SK-N-SH treated with all-trans-retinoic acid at 6 μM for 48 hours (cell line): ENCODE measurements around the gene ARHGEF11.

Experiments used
- ARNTL ChIP-seq: fragments of 450-650 bp; formaldehyde crosslinking; IDR thresholded peaks from 2 replicates; pipeline ENCODE4 v1.5.0; 2020; ENCODE audit warnings: low read depth, mild to moderate bottlenecking, moderate library complexity, borderline replicate concordance
- ESRRG ChIP-seq: fragments of 250-450 bp; sonication (Bioruptor Pico); IDR thresholded peaks from 2 replicates; pipeline ENCODE4 v1.6.1; 2021; ENCODE audit warnings: mild to moderate bottlenecking
- ISL1 ChIP-seq: fragments of 250-450 bp; sonication (Bioruptor Pico); IDR thresholded peaks from 2 replicates; pipeline ENCODE4 v2.1.2; 2022; ENCODE audit warnings: mild to moderate bottlenecking, moderate library complexity
- OSR1 ChIP-seq: fragments of 250-450 bp; sonication (Bioruptor Pico); IDR thresholded peaks from 2 replicates; pipeline ENCODE4 v1.8.0; 2022; ENCODE audit warnings: moderate library complexity, mild to moderate bottlenecking, inconsistent platforms
- POU6F1 ChIP-seq: fragments of 250-450 bp; sonication (Bioruptor Pico); IDR thresholded peaks from 2 replicates; pipeline ENCODE4 v1.8.0; 2021; ENCODE audit warnings: low read depth, mild to moderate bottlenecking, moderate library complexity, borderline replicate concordance
- PPARA ChIP-seq: fragments of 250-450 bp; sonication (Bioruptor Pico); IDR thresholded peaks from 2 replicates; pipeline ENCODE4 v1.5.0; 2020; ENCODE audit warnings: mild to moderate bottlenecking, borderline replicate concordance
- RARB ChIP-seq: fragments of 250-450 bp; sonication (Bioruptor Pico); IDR thresholded peaks from 2 replicates; pipeline ENCODE4 v1.8.0; 2021; ENCODE audit warnings: mild to moderate bottlenecking, moderate library complexity
- TOX ChIP-seq: fragments of 250-450 bp; sonication (Bioruptor Pico); IDR thresholded peaks from 2 replicates; pipeline ENCODE4 v1.8.0; 2021; ENCODE audit warnings: mild to moderate bottlenecking, moderate library complexity, borderline replicate concordance
- ZNF565 ChIP-seq: fragments of 450-650 bp; formaldehyde crosslinking; conservative IDR thresholded peaks from 2 replicates; pipeline ENCODE4 v1.5.0; 2020; ENCODE audit warnings: low read depth, mild to moderate bottlenecking, moderate library complexity
- ZNF8 ChIP-seq: fragments of 450-650 bp; formaldehyde crosslinking; IDR thresholded peaks from 2 replicates; pipeline ENCODE4 v1.5.0; 2020; ENCODE audit warnings: mild to moderate bottlenecking, moderate library complexity
- TF ChIP-seq, protein P1 (sequence below): fragments of 250-450 bp; sonication (Bioruptor Pico); IDR thresholded peaks from 2 replicates; pipeline ENCODE4 v1.8.0; 2020; ENCODE audit warnings: mild to moderate bottlenecking, moderate library complexity, borderline replicate concordance
- TF ChIP-seq, protein P2 (sequence below): fragments of 250-450 bp; sonication (Bioruptor Pico); IDR thresholded peaks from 2 replicates; pipeline ENCODE4 v1.5.1; 2020; ENCODE audit warnings: low read depth, mild to moderate bottlenecking, moderate library complexity
- TF ChIP-seq, protein P3 (sequence below): fragments of 250-450 bp; sonication (Bioruptor Pico); IDR thresholded peaks from 2 replicates; pipeline ENCODE4 v1.5.1; 2021; ENCODE audit warnings: mild to moderate bottlenecking, moderate library complexity

DNA sequence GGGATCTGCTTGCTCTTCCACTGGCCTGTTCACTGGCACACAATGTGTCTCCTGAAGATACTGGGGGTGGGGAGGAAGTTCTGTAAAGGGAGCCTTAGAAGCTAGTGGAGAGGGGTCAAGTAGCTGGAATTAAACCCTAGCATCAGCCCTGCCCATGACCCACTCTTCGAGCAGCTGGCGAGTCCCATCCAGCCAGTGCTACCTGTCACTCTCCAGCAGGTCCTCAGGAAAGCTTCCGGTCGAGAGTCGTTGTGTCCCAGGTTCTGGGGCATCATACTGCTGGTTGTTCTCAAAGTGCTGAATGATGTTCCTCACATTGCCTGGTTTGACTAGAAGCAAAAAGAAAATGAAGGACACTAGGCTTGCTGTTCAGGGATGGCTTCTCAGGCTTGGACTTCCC is 94.2 kb downstream of the ARHGEF11 start:
- TF ChIP-seq, protein P1, sequence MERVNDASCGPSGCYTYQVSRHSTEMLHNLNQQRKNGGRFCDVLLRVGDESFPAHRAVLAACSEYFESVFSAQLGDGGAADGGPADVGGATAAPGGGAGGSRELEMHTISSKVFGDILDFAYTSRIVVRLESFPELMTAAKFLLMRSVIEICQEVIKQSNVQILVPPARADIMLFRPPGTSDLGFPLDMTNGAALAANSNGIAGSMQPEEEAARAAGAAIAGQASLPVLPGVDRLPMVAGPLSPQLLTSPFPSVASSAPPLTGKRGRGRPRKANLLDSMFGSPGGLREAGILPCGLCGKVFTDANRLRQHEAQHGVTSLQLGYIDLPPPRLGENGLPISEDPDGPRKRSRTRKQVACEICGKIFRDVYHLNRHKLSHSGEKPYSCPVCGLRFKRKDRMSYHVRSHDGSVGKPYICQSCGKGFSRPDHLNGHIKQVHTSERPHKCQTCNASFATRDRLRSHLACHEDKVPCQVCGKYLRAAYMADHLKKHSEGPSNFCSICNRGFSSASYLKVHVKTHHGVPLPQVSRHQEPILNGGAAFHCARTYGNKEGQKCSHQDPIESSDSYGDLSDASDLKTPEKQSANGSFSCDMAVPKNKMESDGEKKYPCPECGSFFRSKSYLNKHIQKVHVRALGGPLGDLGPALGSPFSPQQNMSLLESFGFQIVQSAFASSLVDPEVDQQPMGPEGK (CRISPR knock-in tag): no peak
- TF ChIP-seq ZNF8 (CRISPR knock-in tag) (no peak), PPARA (CRISPR knock-in tag) (no peak), POU6F1 (CRISPR knock-in tag) (no peak), ESRRG (CRISPR knock-in tag) (no peak), ZNF565 (CRISPR knock-in tag) (no peak), ARNTL (CRISPR knock-in tag) (no peak), TOX (no peak), OSR1 (CRISPR knock-in tag) (no peak), ISL1 (CRISPR knock-in tag) (no peak), RARB (CRISPR knock-in tag) (no peak)
- TF ChIP-seq, protein P2, sequence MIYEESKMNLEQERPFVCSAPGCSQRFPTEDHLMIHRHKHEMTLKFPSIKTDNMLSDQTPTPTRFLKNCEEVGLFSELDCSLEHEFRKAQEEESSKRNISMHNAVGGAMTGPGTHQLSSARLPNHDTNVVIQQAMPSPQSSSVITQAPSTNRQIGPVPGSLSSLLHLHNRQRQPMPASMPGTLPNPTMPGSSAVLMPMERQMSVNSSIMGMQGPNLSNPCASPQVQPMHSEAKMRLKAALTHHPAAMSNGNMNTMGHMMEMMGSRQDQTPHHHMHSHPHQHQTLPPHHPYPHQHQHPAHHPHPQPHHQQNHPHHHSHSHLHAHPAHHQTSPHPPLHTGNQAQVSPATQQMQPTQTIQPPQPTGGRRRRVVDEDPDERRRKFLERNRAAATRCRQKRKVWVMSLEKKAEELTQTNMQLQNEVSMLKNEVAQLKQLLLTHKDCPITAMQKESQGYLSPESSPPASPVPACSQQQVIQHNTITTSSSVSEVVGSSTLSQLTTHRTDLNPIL (CRISPR knock-in tag): no peak
- TF ChIP-seq, protein P3, sequence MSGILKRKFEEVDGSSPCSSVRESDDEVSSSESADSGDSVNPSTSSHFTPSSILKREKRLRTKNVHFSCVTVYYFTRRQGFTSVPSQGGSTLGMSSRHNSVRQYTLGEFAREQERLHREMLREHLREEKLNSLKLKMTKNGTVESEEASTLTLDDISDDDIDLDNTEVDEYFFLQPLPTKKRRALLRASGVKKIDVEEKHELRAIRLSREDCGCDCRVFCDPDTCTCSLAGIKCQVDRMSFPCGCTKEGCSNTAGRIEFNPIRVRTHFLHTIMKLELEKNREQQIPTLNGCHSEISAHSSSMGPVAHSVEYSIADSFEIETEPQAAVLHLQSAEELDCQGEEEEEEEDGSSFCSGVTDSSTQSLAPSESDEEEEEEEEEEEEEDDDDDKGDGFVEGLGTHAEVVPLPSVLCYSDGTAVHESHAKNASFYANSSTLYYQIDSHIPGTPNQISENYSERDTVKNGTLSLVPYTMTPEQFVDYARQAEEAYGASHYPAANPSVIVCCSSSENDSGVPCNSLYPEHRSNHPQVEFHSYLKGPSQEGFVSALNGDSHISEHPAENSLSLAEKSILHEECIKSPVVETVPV (CRISPR knock-in tag): no peak
